ENCODE data around the gene LRRC10.

Gene LRRC10

GRCh38 chr12:69566603-69567002 lies 44.1 kb downstream of the LRRC10 start:
- no peak for TF ChIP-seq REST (IDR thresholded peaks at IDR 0.05; ENCODE audit: insufficient read depth in 1 of 2, low read depth in 2 of 2, low read length in 2 of 2)
- no peak for TF ChIP-seq POLR2AphosphoS5 (IDR thresholded peaks at IDR 0.05; ENCODE audit: low read depth, low read length)
- TF ChIP-seq FOXP2 (optimal IDR thresholded peaks at IDR 0.05; ENCODE audit: borderline replicate concordance, extremely low read depth, extremely low read length, insufficient read depth): no peak
- no peak for TF ChIP-seq TAF1 (IDR thresholded peaks at IDR 0.05; ENCODE audit: borderline replicate concordance, insufficient read depth, low read length)
- no peak for TF ChIP-seq SIN3A (IDR thresholded peaks at IDR 0.05; ENCODE audit: borderline replicate concordance, insufficient read depth, low read length)

- TF ChIP-seq TAF1 (IDR thresholded peaks at IDR 0.05; ENCODE audit: borderline replicate concordance, insufficient read depth, low read length) (no peak), FOXP2 (optimal IDR thresholded peaks at IDR 0.05; ENCODE audit: borderline replicate concordance, extremely low read depth, extremely low read length, insufficient read depth) (no peak), SIN3A (IDR thresholded peaks at IDR 0.05; ENCODE audit: borderline replicate concordance, insufficient read depth, low read length) (no peak), POLR2AphosphoS5 (IDR thresholded peaks at IDR 0.05; ENCODE audit: low read depth, low read length) (no peak), REST (IDR thresholded peaks at IDR 0.05; ENCODE audit: insufficient read depth in 1 of 2, low read depth in 2 of 2, low read length in 2 of 2) (no peak)
Measured at GRCh38 chr12:69563166-69563762, 47.4 kb downstream of the LRRC10 start.
